DND-41 (cell line): ENCODE measurements around the gene PDCD4.

Source experiments
- EZH2 ChIP-seq: IDR thresholded peaks from 3 replicates; pipeline ENCODE4 v1.6.1; 2012; ENCODE audit warnings: borderline replicate concordance, low read depth, mild to moderate bottlenecking, moderate library complexity, low read length, inconsistent platforms; ENCODE audit not compliant: severe bottlenecking
- TF ChIP-seq, protein P1 (sequence below): IDR thresholded peaks from 2 replicates; pipeline ENCODE4 v1.5.1; 2012; ENCODE audit warnings: borderline replicate concordance, low read length, moderate library complexity, mild to moderate bottlenecking; ENCODE audit not compliant: poor library complexity, severe bottlenecking; ENCODE audit errors: extremely low read depth

- TF ChIP-seq, protein P1, sequence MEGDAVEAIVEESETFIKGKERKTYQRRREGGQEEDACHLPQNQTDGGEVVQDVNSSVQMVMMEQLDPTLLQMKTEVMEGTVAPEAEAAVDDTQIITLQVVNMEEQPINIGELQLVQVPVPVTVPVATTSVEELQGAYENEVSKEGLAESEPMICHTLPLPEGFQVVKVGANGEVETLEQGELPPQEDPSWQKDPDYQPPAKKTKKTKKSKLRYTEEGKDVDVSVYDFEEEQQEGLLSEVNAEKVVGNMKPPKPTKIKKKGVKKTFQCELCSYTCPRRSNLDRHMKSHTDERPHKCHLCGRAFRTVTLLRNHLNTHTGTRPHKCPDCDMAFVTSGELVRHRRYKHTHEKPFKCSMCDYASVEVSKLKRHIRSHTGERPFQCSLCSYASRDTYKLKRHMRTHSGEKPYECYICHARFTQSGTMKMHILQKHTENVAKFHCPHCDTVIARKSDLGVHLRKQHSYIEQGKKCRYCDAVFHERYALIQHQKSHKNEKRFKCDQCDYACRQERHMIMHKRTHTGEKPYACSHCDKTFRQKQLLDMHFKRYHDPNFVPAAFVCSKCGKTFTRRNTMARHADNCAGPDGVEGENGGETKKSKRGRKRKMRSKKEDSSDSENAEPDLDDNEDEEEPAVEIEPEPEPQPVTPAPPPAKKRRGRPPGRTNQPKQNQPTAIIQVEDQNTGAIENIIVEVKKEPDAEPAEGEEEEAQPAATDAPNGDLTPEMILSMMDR: no peak
- no peak for TF ChIP-seq EZH2
Observed at GRCh38 chr10:110932505-110933180, 60.9 kb downstream of the PDCD4 start.
